ENCODE measurements around the gene OMP.

The OMP gene

GRCh38 chr11:77069969-77070582, 32.6 kb upstream of the OMP start:
- no peak for DNase-seq

GRCh38 chr11:77071077-77071476, 31.6 kb upstream of the OMP start:
- DNase-seq, result no peak

GRCh38 chr11:77071671-77072605, 30.7 kb upstream of the OMP start:
- DNase-seq, result no peak

- no peak for DNase-seq
These were observed 29.8 kb upstream of the OMP start for GRCh38 chr11:77072851-77073327.

GRCh38 chr11:77073328-77074001, 29.2 kb upstream of the OMP start:
- DNase-seq, result no peak

GRCh38 chr11:77074205-77074604, 28.4 kb upstream of the OMP start:
- DNase-seq, result no peak

- DNase-seq, result no peak
These were observed 27.9 kb upstream of the OMP start for GRCh38 chr11:77074626-77075221.

- DNase-seq, result no peak
These were observed 27.2 kb upstream of the OMP start for GRCh38 chr11:77075425-77075905.

GRCh38 chr11:77079666-77080065, 23.0 kb upstream of the OMP start:
- DNase-seq, result no peak

GRCh38 chr11:77080643-77081210, 21.9 kb upstream of the OMP start:
- DNase-seq, result no peak

- no peak for DNase-seq
These were observed 21.2 kb upstream of the OMP start for GRCh38 chr11:77081381-77081851.

GRCh38 chr11:77081976-77082836, 20.4 kb upstream of the OMP start:
- no peak for DNase-seq

- peak; percentile 50 for DNase-seq
These were observed 19.6 kb upstream of the OMP start for GRCh38 chr11:77082838-77083565.

GRCh38 chr11:77083566-77084245, 18.9 kb upstream of the OMP start:
- DNase-seq, result no peak

- DNase-seq, result no peak
These were observed 18.0 kb upstream of the OMP start for GRCh38 chr11:77084581-77085191.

GRCh38 chr11:77085652-77086051, 17.0 kb upstream of the OMP start:
- DNase-seq, result no peak

- DNase-seq, result no peak
These were observed 15.8 kb upstream of the OMP start for GRCh38 chr11:77086521-77087472.

GRCh38 chr11:77087723-77088225, 14.9 kb upstream of the OMP start:
- DNase-seq, result no peak
